Retina (tissue), 1 donor: ENCODE data around the gene UQCC2.

ENCODE experiments used
- DNase-seq: peaks from one replicate; pipeline ENCODE4 v3.0.0-alpha.2; 2016

UQCC2 gene

DNA sequence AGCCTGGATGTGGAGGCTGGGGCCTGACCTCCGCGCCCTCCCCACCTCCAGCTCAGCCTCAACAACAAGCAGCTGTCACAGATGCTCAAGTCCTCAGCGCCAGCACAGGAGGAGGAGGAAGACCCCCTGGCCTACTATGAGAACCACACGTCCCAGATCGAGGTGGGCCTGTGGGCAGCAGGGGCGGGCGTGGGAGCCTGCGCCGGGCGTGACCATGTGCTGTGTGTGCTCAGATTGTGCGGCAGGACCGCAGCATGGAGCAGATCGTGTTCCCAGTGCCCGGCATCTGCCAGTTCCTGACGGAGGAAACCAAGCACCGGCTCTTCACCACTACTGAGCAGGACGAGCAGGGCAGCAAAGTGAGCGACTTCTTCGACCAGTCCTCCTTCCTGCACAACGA, 23.5 kb downstream of the UQCC2 start:
- no peak for DNase-seq

DNA sequence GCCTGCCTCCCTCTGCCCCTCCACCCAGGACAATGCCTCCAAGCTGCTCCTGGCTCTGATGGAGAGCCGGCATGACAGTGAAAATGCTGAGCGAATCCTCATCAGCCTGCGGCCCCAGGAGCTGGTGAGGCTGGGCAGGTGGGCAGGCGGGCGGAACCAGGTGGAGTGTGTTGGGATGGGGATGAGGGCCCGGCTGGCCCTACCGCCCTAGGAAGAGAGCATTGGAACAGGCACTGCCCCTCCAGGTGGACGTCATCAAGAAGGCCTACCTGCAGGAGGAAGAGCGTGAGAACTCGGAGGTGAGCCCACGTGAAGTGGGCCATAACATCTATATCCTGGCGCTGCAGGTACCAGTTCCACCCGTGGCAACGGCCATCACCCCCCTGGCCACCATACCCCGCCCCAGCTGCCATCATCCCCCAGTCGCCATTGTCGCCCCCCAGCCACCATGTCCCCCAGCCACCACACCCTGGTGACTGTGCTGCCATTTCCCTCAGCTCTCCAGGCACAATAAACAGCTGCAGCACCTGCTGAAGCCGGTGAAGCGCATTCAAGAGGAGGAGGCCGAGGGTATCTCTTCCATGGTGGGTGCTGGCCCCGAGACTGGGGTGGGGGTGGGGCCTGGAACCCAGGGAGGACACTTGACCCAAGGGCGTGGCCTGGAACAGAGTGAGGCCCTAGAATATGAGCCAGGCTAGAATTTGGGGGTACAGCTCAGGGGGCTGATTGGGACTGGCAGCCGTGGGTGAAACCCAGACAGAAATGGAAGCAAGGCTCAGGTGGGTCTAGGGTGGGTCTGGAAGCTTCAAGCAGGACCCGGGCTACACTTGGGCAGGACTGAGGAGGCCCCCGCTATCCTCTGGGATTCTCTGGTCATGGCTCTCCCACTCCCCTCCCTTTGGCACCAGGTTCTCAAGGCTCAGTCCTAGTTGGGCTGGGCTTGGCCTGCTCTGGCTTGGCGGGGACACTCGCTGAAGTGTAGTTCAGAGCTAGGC, 24.2 kb downstream of the UQCC2 start:
- DNase-seq: no peak

GRCh38 chr6:33686225-33686924, 25.1 kb downstream of the UQCC2 start:
- DNase-seq: no peak

DNA sequence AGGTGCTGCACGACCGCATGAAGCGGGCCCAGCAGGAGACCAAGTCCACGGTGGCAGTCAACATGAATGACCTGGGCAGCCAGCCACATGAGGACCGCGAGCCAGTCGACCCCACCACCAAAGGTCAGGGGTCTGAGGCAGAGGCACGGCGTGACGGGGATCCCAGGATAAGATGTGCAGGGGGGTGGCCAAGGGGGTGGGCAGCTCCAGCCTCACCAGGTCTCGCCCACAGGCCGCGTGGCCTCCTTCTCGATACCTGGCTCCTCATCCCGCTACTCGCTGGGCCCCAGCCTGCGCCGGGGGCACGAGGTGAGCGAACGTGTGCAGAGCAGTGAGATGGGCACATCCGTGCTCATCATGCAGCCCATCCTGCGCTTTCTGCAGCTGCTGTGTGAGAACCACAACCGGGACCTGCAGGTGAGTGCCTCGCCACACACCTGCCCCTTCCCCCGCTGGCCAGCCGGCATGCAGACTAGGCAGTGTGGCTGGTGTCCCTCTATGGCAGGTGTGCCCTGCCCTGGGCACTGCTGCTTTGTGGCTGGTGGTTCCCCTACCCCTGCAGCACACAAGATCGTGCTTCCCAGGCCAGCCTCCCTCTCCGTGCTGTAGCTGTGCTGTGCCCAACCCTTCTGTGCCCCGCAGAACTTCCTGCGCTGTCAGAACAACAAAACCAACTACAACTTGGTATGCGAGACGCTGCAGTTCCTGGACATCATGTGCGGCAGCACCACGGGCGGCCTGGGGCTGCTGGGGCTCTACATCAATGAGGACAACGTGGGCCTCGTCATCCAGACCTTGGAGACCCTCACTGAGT, 25.9 kb downstream of the UQCC2 start:
- no peak for DNase-seq

DNA sequence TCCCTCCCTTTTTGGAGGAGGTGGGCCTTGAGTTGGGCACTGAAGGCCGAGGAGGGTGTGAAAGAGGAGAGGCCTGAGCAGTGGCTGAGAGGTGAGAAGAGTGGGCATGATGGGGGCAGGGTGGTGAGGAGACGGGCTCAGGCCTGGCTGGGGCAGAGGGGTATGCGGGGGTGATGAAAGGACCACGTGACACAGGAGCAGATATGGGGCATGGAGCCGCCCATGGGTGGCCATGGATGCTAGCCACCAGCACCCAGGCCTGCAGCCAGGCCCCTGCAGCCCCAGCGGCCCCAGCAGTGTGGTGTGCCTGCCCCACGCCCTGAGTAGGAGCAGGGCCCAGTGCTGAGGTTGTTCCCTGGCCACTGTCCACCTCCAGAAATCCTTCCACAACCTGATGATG, 26.5 kb downstream of the UQCC2 start:
- DNase-seq: no peak

DNA sequence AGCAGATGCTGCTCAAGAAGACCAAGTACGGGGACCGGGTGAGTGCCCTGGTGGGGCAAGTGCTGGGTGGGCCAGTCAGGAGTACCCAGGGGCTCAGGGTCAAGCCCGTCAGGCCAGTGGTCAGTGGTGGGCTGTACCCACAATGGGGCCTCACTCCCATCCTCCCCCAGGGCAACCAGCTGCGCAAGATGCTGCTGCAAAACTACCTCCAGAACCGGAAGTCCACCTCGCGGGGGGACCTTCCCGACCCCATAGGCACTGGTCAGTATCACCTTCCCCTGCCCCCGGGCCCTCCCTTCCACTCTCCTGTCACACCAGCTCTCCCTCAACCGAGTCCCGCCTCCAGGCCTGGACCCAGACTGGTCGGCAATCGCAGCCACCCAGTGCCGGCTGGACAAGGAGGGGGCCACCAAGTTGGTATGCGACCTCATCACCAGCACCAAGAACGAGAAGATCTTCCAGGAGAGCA, 27.0 kb downstream of the UQCC2 start:
- no peak for DNase-seq

GRCh38 chr6:33683576-33684427, 27.7 kb downstream of the UQCC2 start:
- no peak for DNase-seq

DNA sequence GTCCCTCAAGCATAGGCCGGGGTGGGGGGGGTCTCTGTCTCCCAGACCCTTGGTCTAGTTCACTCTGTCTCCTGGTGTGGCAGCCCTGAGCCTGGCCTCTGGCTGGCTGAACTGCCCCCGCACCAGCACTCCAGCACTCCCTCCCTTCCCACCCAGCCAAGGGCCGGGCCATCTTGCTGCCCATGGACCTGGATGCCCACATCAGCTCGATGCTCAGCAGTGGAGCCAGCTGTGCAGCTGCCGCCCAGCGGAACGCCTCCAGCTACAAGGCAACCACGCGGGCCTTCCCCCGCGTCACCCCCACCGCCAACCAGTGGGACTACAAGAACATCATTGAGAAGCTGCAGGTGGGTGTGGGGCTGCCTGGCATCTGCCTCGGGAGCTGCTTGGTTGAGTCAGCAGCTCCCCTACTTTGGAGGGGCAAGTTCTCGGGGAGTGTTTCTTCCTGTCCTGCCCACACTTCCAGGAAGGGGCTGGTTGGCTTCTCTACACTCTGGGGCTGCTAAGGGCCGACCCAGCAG, 28.4 kb downstream of the UQCC2 start:
- DNase-seq: no peak

- DNase-seq: no peak
Measured at GRCh38 chr6:33682341-33682740, 29.2 kb downstream of the UQCC2 start.

- DNase-seq: no peak
Measured at GRCh38 chr6:33679761-33680160, 31.7 kb downstream of the UQCC2 start.

GRCh38 chr6:33678932-33679490, 32.5 kb downstream of the UQCC2 start:
- no peak for DNase-seq

DNA sequence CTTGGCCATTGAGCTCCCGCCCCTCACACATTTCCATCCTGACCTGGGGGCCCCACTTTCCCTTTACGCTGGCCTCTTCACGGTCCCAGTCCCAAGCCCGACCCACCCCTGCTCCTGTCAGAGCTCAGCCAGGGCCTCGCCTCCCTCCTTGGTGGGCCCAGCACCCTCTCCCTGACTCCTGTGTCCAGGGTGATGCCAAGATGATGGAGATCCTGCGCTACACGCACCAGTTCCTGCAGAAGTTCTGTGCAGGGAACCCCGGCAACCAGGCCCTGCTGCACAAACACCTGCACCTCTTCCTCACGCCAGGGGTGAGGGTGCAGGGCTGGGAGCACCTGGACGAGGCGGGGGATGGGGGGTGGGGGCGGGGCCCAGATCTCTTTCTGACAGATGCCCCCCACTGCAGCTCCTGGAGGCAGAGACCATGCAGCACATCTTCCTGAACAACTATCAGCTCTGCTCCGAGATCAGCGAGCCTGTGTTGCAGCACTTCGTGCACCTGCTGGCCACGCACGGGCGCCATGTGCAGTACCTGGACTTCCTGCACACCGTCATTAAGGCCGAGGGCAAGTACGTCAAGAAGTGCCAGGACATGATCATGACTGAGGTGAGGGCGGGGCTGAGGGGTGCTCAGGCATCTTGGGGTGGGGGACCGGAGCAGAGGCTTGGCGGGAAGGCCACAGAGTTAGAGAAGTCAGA, 33.1 kb downstream of the UQCC2 start:
- no peak for DNase-seq

DNA sequence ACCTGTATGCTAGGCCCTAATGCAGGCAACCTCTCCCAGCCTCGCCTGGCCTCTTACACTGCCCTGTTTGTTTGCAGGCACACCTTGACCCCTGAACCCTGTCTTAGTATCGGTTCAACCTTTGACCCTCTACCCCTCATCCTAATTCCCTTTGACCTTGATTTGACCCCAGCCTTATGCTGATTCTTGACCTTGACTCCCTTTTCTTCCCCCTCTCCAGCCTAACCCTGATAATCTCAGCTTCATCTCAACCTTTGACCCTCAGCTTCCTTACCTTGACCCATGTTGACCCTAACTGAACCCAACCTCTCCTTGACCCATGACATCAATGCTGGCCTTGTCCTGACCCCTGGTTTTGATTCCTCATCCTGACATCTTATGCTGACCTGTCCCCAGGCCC, 33.8 kb downstream of the UQCC2 start:
- no peak for DNase-seq

DNA sequence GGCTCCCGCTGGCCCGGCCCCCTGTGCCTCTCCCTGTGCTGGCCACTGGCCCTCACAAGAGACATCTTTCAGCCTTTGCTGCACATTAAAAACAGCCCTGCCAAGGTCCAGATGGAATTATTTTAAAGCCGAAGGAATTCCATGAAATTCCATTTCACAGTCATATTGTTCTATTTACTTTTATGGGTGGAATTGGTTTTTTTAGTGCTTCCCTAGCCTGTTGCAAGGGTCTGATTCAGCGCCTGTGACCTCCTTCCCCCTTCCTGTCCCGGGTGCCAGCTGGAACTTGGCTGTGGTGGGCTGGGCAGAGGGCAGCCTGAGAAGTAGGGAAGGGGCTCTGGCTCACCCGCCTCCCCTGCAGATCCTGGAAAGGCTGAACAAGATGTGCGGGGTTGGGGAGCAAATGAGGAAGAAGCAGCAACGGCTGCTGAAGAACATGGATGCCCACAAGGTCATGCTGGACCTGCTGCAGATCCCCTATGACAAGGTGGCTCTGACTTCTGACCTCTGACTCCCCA, 34.3 kb downstream of the UQCC2 start:
- no peak for DNase-seq

- no peak for DNase-seq
Measured at GRCh38 chr6:33676416-33677142, 34.9 kb downstream of the UQCC2 start.

DNA sequence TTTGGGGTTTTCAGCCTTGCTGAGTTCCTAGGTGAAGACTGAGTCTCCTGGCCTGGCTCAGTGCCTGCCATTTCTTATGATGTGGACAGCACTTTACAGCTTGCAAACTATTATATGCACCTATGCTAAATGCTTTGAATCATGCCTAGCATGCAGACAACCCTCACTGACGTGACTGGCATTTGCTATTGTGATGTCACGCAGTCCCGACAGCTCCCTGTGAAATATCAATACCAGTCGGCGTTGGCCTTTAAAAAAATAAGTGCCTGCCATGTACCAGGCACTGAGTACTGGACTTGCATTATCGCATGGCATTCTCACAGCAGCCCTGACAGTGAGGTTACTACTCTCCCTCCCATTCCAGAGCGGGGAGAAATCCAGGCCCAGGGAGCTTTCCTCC, 35.5 kb downstream of the UQCC2 start:
- DNase-seq: no peak

GRCh38 chr6:33673851-33674250, 37.6 kb downstream of the UQCC2 start:
- DNase-seq: no peak

DNA sequence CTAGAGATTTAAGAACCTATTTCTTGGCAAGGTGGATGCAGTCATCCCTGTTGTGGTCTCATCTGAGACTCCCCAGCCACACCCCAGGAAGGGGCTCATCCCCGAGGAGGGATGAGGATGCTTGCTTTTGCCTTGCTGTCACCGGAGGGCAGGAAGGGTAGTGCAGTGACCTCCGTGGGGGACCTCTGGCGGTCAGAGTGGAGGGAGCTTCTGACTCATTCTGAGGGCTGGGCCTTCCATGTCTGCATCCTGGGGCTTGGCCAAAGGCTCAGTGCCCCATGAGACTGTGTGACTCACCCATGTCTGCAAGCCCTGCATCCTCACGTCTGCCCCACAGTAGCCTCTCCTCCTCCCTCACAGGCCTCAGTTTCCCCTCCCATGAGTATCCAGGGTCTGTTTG, 38.7 kb downstream of the UQCC2 start:
- no peak for DNase-seq

- no peak for DNase-seq
Measured at GRCh38 chr6:33671744-33672072, 39.8 kb downstream of the UQCC2 start.
